CD8-positive, alpha-beta memory T cell (primary cell): ENCODE results near the gene SYT3. TPM values are rescaled to one million over a fixed set of nuclear protein-coding genes. Genes with fewer than 3 reads are reported as not detected.
A peak's percentile ranks its signal among the peaks of the same experiment; 100 is the strongest.

Experiments used
- CTCF ChIA-PET: fragments of 350-600 bp; sonication (Branson Sonifier 250); formaldehyde crosslinking; loops from one replicate; lab custom pipeline; 2021; ENCODE audit warnings: antibody characterized with exemption; lab: Charles Lee
- POLR2A ChIA-PET: fragments of 350-600 bp; sonication (Branson Sonifier 250); formaldehyde crosslinking; loops from one replicate; lab custom pipeline; 2021; ENCODE audit warnings: antibody characterized with exemption; lab: Charles Lee
- DNase-seq, 5 donors: peaks; one replicate each; pipeline versions ENCODE4 v3.0.0 to v3.0.0-alpha.2; 2020 to 2022; ENCODE audit warnings: mixed read lengths in 1 of 5
- H3K27ac ChIP-seq: one replicate; pipeline ENCODE4 v1.7.0; 2013; ENCODE audit warnings: low read depth, mild to moderate bottlenecking, low read length, moderate library complexity
- H3K27me3 ChIP-seq: 2 replicates; pipeline ENCODE4 v1.7.0; 2013; ENCODE audit warnings: low read length, mild to moderate bottlenecking; ENCODE audit not compliant: insufficient read depth, poor library complexity, severe bottlenecking
- H3K36me3 ChIP-seq: 2 replicates; pipeline ENCODE4 v1.7.0; 2013; ENCODE audit warnings: mild to moderate bottlenecking, low read length, moderate library complexity; ENCODE audit not compliant: insufficient read depth
- H3K4me1 ChIP-seq: 2 replicates; pipeline ENCODE4 v1.7.0; 2013; ENCODE audit warnings: mild to moderate bottlenecking, low read length, moderate library complexity; ENCODE audit not compliant: insufficient read depth
- H3K4me3 ChIP-seq: 2 replicates; pipeline ENCODE4 v1.7.0; 2013; ENCODE audit warnings: mild to moderate bottlenecking, low read length
- H3K9me3 ChIP-seq: 2 replicates; pipeline ENCODE4 v1.7.0; 2013; ENCODE audit warnings: mild to moderate bottlenecking, low read length
- H3K27ac Mint-ChIP-seq, 8 donors: one replicate each; pipeline ENCODE4 v1.8.0; 2020 to 2021; ENCODE audit warnings: mixed read lengths in 8 of 8, mild to moderate bottlenecking in 6 of 8, inconsistent platforms in 3 of 8, moderate library complexity in 3 of 8
- H3K27me3 Mint-ChIP-seq, 2 donors: one replicate each; pipeline ENCODE4 v1.8.0; 2020 to 2021; ENCODE audit warnings: mixed read lengths in 2 of 2, mild to moderate bottlenecking in 1 of 2, moderate library complexity in 1 of 2
- H3K36me3 Mint-ChIP-seq, 3 donors: one replicate each; pipeline ENCODE4 v1.8.0; 2020 to 2021; ENCODE audit warnings: mixed read lengths in 3 of 3, inconsistent platforms in 1 of 3, mild to moderate bottlenecking in 1 of 3
- H3K4me1 Mint-ChIP-seq, 3 donors: one replicate each; pipeline ENCODE4 v1.8.0; 2020 to 2021; ENCODE audit warnings: mixed read lengths in 3 of 3, inconsistent platforms in 1 of 3, mild to moderate bottlenecking in 1 of 3
- H3K4me3 Mint-ChIP-seq, 7 donors: one replicate each; pipeline ENCODE4 v1.8.0; 2020 to 2021; ENCODE audit warnings: mixed read lengths in 7 of 7, mild to moderate bottlenecking in 6 of 7, moderate library complexity in 4 of 7, inconsistent platforms in 2 of 7
- H3K9me3 Mint-ChIP-seq, 5 donors: one replicate each; pipeline ENCODE4 v1.8.0; 2020 to 2022; ENCODE audit warnings: mixed read lengths in 5 of 5, mild to moderate bottlenecking in 3 of 5, moderate library complexity in 2 of 5, inconsistent platforms in 1 of 5
- polyA plus RNA-seq: library from polyadenylated mRNA; unstranded; fragments of 300-500 nt; fragmentation: Illumina TruSeq; gene quantifications from one replicate; pipeline ENCODE4 v1.2.3, GENCODE V29; 2021
- total RNA-seq, 2 experiments: library from RNA; stranded (reverse); gene quantifications; one replicate each; pipeline ENCODE4 v1.2.3, GENCODE V29; 2021

Gene SYT3
- total and polyA plus RNA-seq, 3 experiments from 2014 or later = 0.09 to 0.24 (median 0.11) TPM

DNA sequence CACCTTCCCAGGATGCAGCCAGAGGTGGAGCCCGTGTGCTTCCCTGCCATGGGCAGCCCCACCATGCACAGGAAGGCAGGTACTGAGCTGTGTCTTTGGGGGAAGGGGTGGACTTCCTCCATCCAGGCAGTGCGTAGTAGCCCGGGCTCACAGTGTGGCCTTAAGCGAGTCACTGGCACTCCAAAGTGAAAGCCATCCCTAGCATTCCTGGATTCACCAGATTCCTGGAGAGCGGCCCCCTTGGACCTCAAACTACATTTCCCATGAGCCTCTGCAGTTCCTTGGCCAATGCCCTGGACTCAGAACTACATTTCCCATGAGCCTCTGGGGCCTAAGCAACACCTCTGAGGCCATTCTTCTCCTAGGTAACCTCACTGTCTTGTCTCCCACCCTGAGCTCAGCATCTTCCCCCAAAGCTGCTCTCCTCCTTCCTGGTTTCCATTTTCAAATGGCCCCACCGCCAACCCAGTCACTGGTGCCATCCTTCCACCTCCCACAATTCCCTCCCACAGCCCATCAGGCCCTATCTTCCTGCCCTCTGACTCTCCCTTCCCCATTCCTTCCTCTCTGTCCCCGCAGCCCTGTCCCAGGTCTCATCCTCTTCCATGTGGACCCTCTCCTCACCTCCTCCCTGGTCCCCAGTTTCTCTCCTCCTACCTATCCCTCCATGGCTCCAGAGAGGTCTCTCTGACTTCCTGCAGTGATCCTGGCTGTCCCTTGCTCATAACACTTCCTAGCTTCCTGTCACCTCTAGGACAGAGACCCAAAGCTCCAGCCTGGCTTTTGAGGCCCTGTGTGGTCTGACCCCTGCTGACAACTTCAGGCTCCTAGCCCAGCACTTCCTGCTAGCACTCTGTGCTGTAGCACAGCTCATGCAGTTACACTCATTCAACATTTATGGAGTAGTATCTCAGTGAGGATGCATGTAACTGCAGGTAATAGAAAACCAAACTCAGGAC lies 10.0 kb upstream of the SYT3 start, which contains the start of gene C19orf81:
TSS of gene C19orf81 (plus strand) at position 13 of the 959 bp plus-strand sequence. CDS start at position 13, 0 bp downstream.
- Histone ChIP-seq H3K27me3 (no peaks in the 10 kb centered on the region), H3K27ac (no peak within 1 kb of the TSS), H3K9me3 (no peaks in the 10 kb centered on the region), H3K36me3 (no peaks in the 10 kb centered on the region), H3K4me1 (no peaks in the 10 kb centered on the region), H3K4me3 (no peak within 1 kb of the TSS)
- no peaks in the 10 kb centered on the region for H3K4me1 Mint-ChIP-seq
- H3K36me3 Mint-ChIP-seq = peaks cover 0 to 8% (median 0%) of the 10 kb centered on the region in 3 donors
- no peak within 1 kb of the TSS for H3K27ac Mint-ChIP-seq
- H3K9me3 Mint-ChIP-seq = peaks cover 0 to 20% (median 9%) of the 10 kb centered on the region in 5 donors
- no peak for DNase-seq
- CTCF ChIA-PET = no interaction called here
- H3K27me3 Mint-ChIP-seq = peaks cover 31 to 43% of the 10 kb centered on the region in 2 donors
- H3K4me3 Mint-ChIP-seq = no peak within 1 kb of the TSS
- POLR2A ChIA-PET = no interaction called here

DNA sequence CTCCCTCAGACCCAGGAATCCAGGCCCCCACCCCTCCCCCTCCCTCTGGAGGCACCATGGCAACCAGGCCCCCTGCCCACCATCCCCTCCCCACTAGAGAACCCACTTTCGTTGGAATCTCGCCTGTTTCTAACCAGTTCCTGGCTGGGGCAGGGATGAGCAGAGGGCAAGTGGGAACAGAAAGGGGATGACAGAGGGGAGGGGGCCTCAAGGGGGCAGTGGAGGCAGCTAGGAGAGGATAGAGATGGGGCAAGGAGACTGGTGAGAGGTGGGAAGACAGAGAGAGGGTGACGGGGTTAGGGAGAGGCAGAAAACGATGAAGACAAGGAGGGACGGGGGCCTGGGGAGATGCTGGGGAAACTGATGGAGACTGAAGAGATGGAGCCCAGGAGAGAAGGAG lies 9.0 kb upstream of the SYT3 start:
- POLR2A ChIA-PET = no interaction called here
- Histone ChIP-seq H3K9me3 (no peaks in the 10 kb centered on the region), H3K4me3 (no peak overlapping the region), H3K36me3 (no peaks in the 10 kb centered on the region), H3K27me3 (no peaks in the 10 kb centered on the region), H3K27ac (no peak overlapping the region), H3K4me1 (no peaks in the 10 kb centered on the region)
- Mint-ChIP-seq H3K36me3 (peaks cover 0 to 4% (median 0%) of the 10 kb centered on the region in 3 donors), H3K9me3 (peaks cover 0 to 14% (median 6%) of the 10 kb centered on the region in 5 donors), H3K4me3 (no peak overlapping the region), H3K4me1 (no peaks in the 10 kb centered on the region), H3K27me3 (peaks cover 24 to 37% of the 10 kb centered on the region in 2 donors), H3K27ac (no peak overlapping the region)
- DNase-seq = no peak
- CTCF ChIA-PET = no interaction called here

DNA sequence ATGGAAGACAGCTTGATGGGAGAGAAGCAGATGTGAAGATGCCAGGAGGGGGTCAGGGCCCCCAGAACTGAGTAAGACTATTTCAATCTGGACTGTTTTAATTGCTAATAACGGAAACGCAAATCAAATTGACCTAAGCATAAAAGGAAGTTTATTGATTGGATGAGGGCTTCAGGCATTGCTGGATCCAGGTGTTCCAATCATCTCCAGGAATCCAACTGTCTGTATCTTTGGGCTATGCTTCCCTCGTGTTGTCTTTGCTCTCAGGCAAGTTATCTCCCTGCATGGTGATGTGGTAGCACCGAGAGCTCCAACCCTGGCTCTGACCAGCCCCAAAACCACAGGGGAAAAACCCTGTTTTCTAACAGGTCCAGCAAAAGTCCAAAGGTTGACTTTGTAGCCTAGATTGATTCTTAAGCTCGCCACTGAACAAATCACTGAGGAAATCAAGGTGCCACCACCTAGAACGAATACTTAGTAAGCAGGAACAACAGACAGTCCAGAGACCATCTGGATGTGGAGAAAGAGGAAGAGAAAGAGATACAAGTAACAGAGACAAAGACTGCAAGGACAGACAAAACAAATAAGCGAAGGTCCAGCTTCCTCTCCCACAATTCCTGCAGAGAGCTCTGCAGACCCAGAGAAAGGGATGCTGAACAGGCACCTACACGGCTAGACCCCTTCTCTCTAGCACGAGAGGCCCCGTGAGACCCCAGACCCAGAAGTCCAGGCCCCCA lies 8.4 kb upstream of the SYT3 start:
- no peaks in the 10 kb centered on the region for H3K27me3 ChIP-seq
- no peaks in the 10 kb centered on the region for H3K4me1 ChIP-seq
- ChIA-PET POLR2A (no interaction called here), CTCF (no interaction called here)
- Mint-ChIP-seq H3K27ac (no peak overlapping the region), H3K36me3 (no peaks in the 10 kb centered on the region), H3K4me1 (no peaks in the 10 kb centered on the region), H3K27me3 (peaks cover 20 to 31% of the 10 kb centered on the region in 2 donors), H3K4me3 (no peak overlapping the region), H3K9me3 (peaks cover 0 to 8% (median 4%) of the 10 kb centered on the region in 5 donors)
- no peak overlapping the region for H3K4me3 ChIP-seq
- DNase-seq = no peak
- no peak overlapping the region for H3K27ac ChIP-seq
- H3K36me3 ChIP-seq = no peaks in the 10 kb centered on the region
- no peaks in the 10 kb centered on the region for H3K9me3 ChIP-seq

DNA sequence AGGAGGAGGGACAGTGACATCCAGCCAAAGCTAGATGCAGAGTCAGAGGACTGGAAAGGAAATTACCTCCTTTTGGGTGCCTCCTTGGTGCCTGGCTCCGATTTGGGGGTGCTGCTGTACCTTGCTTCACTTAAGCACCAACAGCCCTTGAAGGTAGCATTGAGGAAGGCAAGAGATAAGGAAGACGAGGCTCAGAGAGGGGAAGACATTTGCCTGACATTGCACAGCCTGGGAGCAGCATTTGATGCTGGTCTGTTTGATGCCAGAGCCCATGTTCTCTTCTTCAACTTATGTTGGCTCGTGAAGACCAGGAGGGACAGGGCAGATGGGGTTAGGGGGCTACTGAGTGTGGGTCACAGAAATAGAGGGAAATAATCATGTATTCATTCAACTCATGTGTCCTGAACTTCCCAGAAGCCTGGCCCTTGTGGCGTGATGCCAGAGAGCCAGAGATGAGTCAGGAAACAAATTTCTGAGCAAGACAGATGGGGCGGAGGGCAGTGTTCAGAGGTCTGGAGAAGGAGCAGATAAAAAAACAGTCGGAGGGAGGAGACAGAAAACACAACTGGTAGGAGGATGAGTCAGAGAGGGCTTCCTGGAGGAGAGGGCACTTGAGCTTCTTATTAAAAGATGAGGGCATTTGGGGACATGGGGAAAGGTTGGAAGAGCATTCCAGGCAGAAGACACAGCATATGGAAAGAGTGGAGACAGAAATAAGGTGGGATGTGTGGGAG lies 6.6 kb upstream of the SYT3 start:
- Mint-ChIP-seq H3K27me3 (peaks cover 22 to 29% of the 10 kb centered on the region in 2 donors), H3K27ac (no peak overlapping the region), H3K36me3 (no peaks in the 10 kb centered on the region), H3K4me1 (no peaks in the 10 kb centered on the region), H3K4me3 (no peak overlapping the region), H3K9me3 (peaks cover 0 to 4% (median 3%) of the 10 kb centered on the region in 5 donors)
- H3K9me3 ChIP-seq = no peaks in the 10 kb centered on the region
- POLR2A ChIA-PET = no interaction called here
- H3K4me3 ChIP-seq = no peak overlapping the region
- H3K36me3 ChIP-seq = no peaks in the 10 kb centered on the region
- no peaks in the 10 kb centered on the region for H3K4me1 ChIP-seq
- CTCF ChIA-PET = no interaction called here
- no peaks in the 10 kb centered on the region for H3K27me3 ChIP-seq
- H3K27ac ChIP-seq = no peak overlapping the region
- DNase-seq = no peak

DNA sequence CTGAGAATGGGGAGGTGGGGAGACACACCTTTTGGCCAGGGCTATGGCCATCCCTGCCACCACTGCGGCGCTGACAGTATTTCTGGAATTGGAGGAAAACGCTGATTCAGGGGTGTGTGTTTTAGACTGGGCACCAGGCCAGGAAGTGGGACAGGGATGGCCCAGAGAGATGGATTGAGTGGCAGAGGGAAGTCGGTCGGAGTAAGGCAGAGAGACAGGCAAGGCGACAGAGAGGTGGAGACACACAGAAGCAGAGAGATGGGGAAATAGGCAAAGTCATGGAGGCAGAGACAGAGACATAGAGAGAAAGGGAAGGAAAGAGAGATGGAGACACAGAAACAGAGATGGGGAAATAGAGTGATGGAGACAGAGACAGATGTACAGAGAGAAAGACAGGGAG lies 5.4 kb upstream of the SYT3 start:
- no peak overlapping the region for H3K27ac Mint-ChIP-seq
- no peaks in the 10 kb centered on the region for H3K9me3 ChIP-seq
- POLR2A ChIA-PET = no interaction called here

DNA sequence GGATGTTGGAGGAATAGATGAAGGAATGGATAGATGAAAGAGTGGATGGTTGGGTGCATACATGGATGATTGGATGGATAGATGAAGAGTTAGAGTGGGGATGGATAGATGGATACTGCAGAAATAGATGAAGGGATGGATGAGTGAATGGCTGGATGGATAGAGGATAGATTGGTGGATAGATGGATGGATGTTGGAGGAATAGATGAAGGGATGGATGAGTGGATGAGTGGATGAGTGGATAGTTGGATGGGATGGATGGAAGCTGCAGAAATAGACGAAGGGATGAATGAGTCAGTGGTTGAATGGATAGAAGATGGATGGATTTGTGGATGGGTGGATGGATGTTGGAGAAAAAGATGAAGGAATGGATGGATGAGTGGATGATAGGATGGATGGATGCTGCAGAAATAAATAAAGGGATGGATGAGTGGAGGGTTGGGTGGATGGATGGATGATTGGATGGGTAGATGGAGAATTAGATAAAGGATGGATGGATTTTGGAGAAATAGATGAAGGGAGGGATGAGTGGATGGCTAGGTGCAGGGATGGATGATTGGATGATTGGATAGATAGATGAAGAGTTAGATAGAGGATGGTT lies 4.7 kb upstream of the SYT3 start:
- H3K27ac ChIP-seq = no peak overlapping the region
- H3K4me1 ChIP-seq = no peaks in the 10 kb centered on the region
- peaks cover 0 to 6% (median 2%) of the 10 kb centered on the region in 5 donors for H3K9me3 Mint-ChIP-seq
- peaks cover 4% of the 10 kb centered on the region for H3K27me3 ChIP-seq
- no peaks in the 10 kb centered on the region for H3K9me3 ChIP-seq
- peaks cover 25 to 27% of the 10 kb centered on the region in 2 donors for H3K27me3 Mint-ChIP-seq
- no peaks in the 10 kb centered on the region for H3K36me3 Mint-ChIP-seq
- H3K4me3 Mint-ChIP-seq = no peak overlapping the region
- H3K4me3 ChIP-seq = no peak overlapping the region
- H3K4me1 Mint-ChIP-seq = peaks cover 0 to 3% (median 0%) of the 10 kb centered on the region in 3 donors
- CTCF ChIA-PET = no interaction called here
- H3K27ac Mint-ChIP-seq = no peak overlapping the region
- POLR2A ChIA-PET = no interaction called here
- DNase-seq = no peak
- H3K36me3 ChIP-seq = no peaks in the 10 kb centered on the region

More for the DNA sequence above, 5.4 kb upstream of the SYT3 start:
- H3K36me3 ChIP-seq = no peaks in the 10 kb centered on the region
- no peak for DNase-seq
- no peaks in the 10 kb centered on the region for H3K36me3 Mint-ChIP-seq
- H3K4me1 ChIP-seq = no peaks in the 10 kb centered on the region
- H3K4me1 Mint-ChIP-seq = peaks cover 0 to 1% (median 0%) of the 10 kb centered on the region in 3 donors
- peaks cover 0 to 6% (median 4%) of the 10 kb centered on the region in 5 donors for H3K9me3 Mint-ChIP-seq
- CTCF ChIA-PET = no interaction called here
- no peak overlapping the region for H3K4me3 ChIP-seq
- H3K27ac ChIP-seq = no peak overlapping the region
- H3K4me3 Mint-ChIP-seq = no peak overlapping the region
- peaks cover 28 to 29% of the 10 kb centered on the region in 2 donors for H3K27me3 Mint-ChIP-seq
- H3K27me3 ChIP-seq = peaks cover 2% of the 10 kb centered on the region

DNA sequence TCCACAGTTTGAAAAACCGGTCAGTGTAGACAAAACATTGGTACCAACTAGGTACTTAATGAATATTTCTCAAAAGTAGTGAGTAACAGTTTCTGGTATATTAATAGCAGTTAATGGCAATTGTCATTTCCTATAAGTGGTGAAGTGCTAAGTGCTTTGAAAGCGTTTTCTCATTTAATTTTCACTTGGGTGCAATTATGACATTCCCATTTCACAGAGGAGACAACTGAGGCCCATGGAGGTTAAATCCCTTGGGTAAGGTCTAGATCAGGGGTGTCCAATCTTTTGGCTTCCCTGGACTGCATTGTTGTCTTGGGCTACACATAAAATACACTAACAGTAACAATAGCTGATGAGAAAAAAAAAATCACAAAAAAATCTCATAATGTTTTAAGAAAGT lies 687 bp upstream of the SYT3 start:
- Histone ChIP-seq H3K27ac (peak overlapping the region; percentile 6), H3K27me3 (peaks cover 16% of the 10 kb centered on the region), H3K4me1 (no peaks in the 10 kb centered on the region), H3K9me3 (no peaks in the 10 kb centered on the region), H3K36me3 (no peaks in the 10 kb centered on the region), H3K4me3 (no peak overlapping the region)
- POLR2A ChIA-PET = no interaction called here
- CTCF ChIA-PET = no interaction called here
- Mint-ChIP-seq H3K4me1 (peaks cover 6 to 8% (median 7%) of the 10 kb centered on the region in 3 donors), H3K4me3 (peak overlapping the region in 2 of 7 donors; percentile 10 to 35), H3K27ac (no peak overlapping the region), H3K9me3 (peaks cover 2 to 21% (median 18%) of the 10 kb centered on the region in 5 donors), H3K36me3 (peaks cover 0 to 4% (median 0%) of the 10 kb centered on the region in 3 donors), H3K27me3 (peaks cover 44 to 53% of the 10 kb centered on the region in 2 donors)
- no peak for DNase-seq
